ENCODE measurements around the gene MRPL11. TPM values are rescaled to one million over a fixed set of nuclear protein-coding genes. Genes with fewer than 3 reads are reported as not detected.
A peak's percentile ranks its signal among the peaks of the same experiment; 100 is the strongest.

The MRPL11 gene
- 10 to 100 TPM; 25.5 to 41.2 (median 32.6) TPM for total RNA-seq
- 10 to 100 TPM; 60.3 to 87.1 (median 72.7) TPM for polyA plus RNA-seq
- long read RNA-seq, donor 1, transcript MRPL11-201 (5 exons, 1,605 nt), result major isoform, 29 of 40 reads
- long read RNA-seq, donor 1, transcript MRPL11-203 (5 exons, 1,527 nt), result minor isoform, 11 of 40 reads
- long read RNA-seq, donor 1, partial matches to known transcripts, result 0 of 40 reads
- long read RNA-seq, donor 1, other reads (novel, unspliced or antisense), result 0 of 40 reads
- long read RNA-seq, donor 2, transcript MRPL11-201 (5 exons, 1,605 nt), result major isoform, 17 of 19 reads
- long read RNA-seq, donor 2, partial matches to known transcripts, result 0 of 19 reads
- long read RNA-seq, donor 2, other reads (novel, unspliced or antisense), result 0 of 19 reads

DNA sequence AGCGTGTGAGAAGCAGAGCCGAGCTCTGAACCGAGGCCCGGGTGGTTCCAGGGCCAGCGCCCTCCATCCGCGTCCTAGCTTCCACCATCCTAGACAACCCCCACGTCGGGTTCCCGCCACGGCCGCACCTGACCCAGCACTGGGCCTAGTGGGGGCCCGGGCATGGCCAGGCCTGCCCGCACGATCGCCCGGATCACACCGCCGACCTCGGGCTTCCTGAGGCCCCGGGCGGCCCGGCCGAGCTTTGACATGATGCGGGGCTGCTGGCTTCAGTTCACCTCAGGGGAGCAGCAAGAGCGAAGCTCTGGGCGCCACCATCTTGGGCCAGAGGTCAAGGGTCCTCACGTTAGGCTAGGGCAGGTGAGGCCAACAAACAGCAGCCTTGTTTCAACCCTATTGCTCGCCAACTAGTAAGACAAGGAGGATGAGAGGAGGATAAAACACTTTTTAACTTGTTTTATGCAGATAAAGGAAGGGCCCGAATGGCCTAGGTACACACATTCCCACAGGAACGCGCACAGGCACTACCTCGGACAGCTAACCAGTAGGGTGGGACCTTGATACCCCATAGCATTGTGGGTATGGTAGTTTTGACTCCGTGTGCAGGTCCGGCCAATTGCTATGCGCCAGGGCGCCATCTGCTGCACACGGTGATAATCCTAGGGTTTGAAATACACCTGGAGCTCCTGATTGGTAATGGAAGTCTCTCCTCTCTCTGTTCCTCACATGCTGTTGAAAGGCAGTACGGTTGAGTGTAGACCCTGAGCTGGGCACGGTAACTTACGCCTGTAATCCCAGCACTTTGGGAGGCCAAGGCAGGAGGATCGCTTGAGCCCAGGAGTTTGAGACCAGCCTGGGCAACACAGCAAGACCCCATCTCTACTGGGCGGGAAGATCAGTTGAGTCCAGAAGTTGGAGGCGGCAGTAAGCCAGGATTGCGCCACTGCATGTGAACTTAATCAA, at the start of gene MRPL11:
MRPL11 (minus strand) TSS at position 345 of the 963 bp plus-strand sequence; CDS start at position 251, 94 bp downstream.
- TF ChIP-seq POLR2AphosphoS5 (IDR thresholded peaks at IDR 0.05), result peak; percentile 53 to 72 (median 67)
- TF ChIP-seq, protein P1, sequence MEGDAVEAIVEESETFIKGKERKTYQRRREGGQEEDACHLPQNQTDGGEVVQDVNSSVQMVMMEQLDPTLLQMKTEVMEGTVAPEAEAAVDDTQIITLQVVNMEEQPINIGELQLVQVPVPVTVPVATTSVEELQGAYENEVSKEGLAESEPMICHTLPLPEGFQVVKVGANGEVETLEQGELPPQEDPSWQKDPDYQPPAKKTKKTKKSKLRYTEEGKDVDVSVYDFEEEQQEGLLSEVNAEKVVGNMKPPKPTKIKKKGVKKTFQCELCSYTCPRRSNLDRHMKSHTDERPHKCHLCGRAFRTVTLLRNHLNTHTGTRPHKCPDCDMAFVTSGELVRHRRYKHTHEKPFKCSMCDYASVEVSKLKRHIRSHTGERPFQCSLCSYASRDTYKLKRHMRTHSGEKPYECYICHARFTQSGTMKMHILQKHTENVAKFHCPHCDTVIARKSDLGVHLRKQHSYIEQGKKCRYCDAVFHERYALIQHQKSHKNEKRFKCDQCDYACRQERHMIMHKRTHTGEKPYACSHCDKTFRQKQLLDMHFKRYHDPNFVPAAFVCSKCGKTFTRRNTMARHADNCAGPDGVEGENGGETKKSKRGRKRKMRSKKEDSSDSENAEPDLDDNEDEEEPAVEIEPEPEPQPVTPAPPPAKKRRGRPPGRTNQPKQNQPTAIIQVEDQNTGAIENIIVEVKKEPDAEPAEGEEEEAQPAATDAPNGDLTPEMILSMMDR (IDR thresholded peaks at IDR 0.05 in 8 of 11, conservative IDR thresholded peaks at IDR 0.05 in 3 of 11), result peak; percentile 22 to 71 (median 56)
- no peak for TF ChIP-seq POLR2A (IDR thresholded peaks at IDR 0.05)
- WGBS, 5 donors, result 8 to 12% (median 8%) methylated on average over 35 to 45 of the region's 45 CpGs
- H3K27ac ChIP-seq, result peak within 1 kb of the TSS; percentile 83 to 94 (median 89)
- peak; percentile 95 for DNase-seq
- peaks cover 6 to 20% (median 11%) of the 10 kb centered on the region in 6 donors for H3K4me1 ChIP-seq
- intact Hi-C loops (cut with DNase I; ENCODE audit: low total_unique reads), result no loop called here
- peaks cover 0 to 36% (median 28%) of the 10 kb centered on the region in 6 donors for H3K36me3 ChIP-seq
- H3K9me3 ChIP-seq, result peaks cover 0 to 16% (median 13%) of the 10 kb centered on the region in 8 donors
- H3K27me3 ChIP-seq (replicated peaks in 1 of 7), result peaks cover 0 to 4% (median 0%) of the 10 kb centered on the region in 7 donors
- peak within 1 kb of the TSS; percentile 86 to 97 (median 92) for H3K4me3 ChIP-seq

DNA sequence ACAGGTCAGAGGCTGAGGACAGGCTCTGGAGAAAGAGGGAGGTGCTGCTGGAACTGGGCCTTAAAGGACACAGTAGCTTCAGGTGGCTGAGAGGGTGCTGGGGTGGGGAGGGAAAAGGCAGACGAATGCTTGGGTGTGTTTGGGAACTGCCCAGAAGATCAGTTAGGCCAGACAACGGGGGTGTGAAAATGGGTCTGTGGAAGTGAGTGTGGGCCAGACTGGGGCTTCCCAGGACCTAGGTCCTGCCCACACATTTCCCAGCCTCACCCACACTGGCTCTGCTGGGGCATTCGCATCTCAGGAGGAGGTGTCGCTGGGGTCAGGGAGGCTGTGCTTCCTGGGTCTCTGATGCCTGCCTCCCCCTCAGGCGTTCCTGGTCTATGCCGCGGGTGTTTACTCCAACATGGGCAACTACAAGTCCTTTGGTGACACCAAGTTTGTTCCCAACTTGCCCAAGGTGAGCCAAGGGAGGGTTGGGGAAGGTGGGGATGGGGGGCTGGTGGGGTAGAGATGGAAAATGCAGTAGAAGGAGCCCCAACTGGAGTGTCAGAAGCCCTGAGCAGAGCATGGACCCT, 46.2 kb upstream of the MRPL11 start:
- Histone ChIP-seq H3K4me3 (no peak overlapping the region), H3K36me3 (peaks cover 0 to 78% (median 33%) of the 10 kb centered on the region in 6 donors), H3K27ac (no peak overlapping the region), H3K27me3 (replicated peaks in 1 of 7) (no peaks in the 10 kb centered on the region), H3K4me1 (peaks cover 6 to 24% (median 11%) of the 10 kb centered on the region in 6 donors), H3K9me3 (no peaks in the 10 kb centered on the region)
- no peak for DNase-seq
- TF ChIP-seq, protein P1 (IDR thresholded peaks at IDR 0.05 in 8 of 11, conservative IDR thresholded peaks at IDR 0.05 in 3 of 11), result no peak
- TF ChIP-seq POLR2A (IDR thresholded peaks at IDR 0.05) (no peak), POLR2AphosphoS5 (IDR thresholded peaks at IDR 0.05) (no peak)
- 81 to 84% (median 81%) methylated on average over 3 to 7 of the region's 7 CpGs for WGBS, 5 donors
- intact Hi-C loops (cut with DNase I; ENCODE audit: low total_unique reads), result no loop called here

DNA sequence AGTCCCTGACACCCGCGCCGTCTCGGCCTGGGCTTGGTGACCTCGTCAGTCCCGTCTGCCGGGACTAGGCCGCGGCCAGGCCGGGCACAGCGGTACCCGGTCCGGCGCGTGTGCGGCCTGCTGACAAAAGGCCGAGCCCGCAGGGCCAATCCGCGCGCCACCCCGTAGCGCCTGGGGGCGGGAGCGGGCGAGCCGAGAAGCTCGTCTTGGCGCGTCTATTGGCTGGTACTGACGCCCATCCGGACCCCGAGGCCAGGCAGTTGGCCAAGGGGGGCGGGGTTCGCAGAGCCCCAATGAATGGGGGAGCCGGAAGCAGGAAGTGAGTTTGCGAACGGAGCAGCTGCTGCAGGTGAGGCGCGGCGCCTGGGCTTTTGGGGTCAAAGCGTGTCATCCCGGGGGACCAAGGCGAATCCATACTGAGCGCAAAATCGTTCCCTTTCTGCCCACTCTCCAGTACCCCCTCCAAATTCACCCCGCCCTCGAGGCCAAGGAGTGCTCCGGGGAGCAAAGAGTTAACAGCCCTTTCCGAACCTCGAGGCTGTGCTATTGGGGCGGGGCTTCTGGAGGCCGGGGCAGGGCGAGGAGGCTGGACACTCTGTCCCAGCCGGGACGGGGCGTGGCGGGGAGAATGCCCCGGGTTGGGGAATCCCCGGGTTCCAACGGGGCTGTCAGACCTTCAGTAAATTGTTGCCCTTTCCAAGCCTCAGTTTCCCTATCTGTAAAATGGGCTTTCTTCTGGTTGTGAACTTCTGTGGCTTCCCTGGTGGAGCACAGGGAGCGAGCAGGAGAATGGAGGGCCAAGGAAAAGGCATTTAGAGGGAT, 41.7 kb upstream of the MRPL11 start, which contains the start of gene DPP3:
DPP3 (plus strand) TSS at position 318 of the 822 bp plus-strand sequence. CDS start 1,767 bp downstream, outside the sequence.
- DNase-seq, result peak; percentile 99
- Histone ChIP-seq H3K36me3 (peaks cover 0 to 40% (median 6%) of the 10 kb centered on the region in 6 donors), H3K9me3 (no peaks in the 10 kb centered on the region), H3K27me3 (replicated peaks in 1 of 7) (no peaks in the 10 kb centered on the region), H3K4me3 (peak within 1 kb of the TSS; percentile 67 to 87 (median 80)), H3K4me1 (peaks cover 14 to 45% (median 27%) of the 10 kb centered on the region in 6 donors), H3K27ac (peak within 1 kb of the TSS; percentile 73 to 92 (median 86))
- intact Hi-C loops (cut with DNase I; ENCODE audit: low total_unique reads), result no loop called here
- WGBS, 5 donors, result 1 to 3% (median 1%) methylated on average over 11 to 62 of the region's 62 CpGs
- TF ChIP-seq POLR2A (IDR thresholded peaks at IDR 0.05), result peak; percentile 17 to 87 (median 65)
- peak; percentile 88 to 96 (median 94) for TF ChIP-seq POLR2AphosphoS5 (IDR thresholded peaks at IDR 0.05)
- TF ChIP-seq, protein P1 (IDR thresholded peaks at IDR 0.05 in 8 of 11, conservative IDR thresholded peaks at IDR 0.05 in 3 of 11), result peak in 2 of 11 experiments; percentile 14 to 34

Measured in spleen (tissue), 13 donors.